NCI-H510A (cell line): Measurements from ENCODE around the gene CHTOP.
"Not testable (repeated sequence)": the region's sequence is repeated elsewhere in the genome, so short reads cannot be mapped to it uniquely, and the experiment has no call there.

Experiments used
- DNase-seq: peaks from one replicate; lab custom pipeline; 2025; lab: John Stamatoyannopoulos, UW

Gene CHTOP

DNA sequence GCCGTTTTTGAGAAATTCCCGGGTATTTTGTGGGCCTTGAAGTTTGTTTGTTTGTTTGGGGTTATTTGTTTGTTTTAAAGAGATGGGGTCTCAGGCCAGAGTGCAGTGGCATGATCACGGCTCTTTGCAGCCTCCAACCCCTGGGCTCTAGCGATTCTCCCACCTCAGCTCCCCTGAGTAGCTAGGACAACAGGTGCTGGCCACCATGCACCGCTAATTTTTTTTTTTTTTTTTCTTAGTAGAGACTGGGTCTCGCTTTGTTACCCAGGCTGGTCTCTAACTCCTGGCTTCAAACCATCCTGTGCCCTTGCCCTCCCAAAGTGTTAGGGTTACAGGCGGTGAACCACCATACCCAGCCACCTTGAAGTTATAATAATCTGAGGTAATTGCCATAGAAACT is 2.0 kb downstream of the CHTOP start:
- DNase-seq = no peak

DNA sequence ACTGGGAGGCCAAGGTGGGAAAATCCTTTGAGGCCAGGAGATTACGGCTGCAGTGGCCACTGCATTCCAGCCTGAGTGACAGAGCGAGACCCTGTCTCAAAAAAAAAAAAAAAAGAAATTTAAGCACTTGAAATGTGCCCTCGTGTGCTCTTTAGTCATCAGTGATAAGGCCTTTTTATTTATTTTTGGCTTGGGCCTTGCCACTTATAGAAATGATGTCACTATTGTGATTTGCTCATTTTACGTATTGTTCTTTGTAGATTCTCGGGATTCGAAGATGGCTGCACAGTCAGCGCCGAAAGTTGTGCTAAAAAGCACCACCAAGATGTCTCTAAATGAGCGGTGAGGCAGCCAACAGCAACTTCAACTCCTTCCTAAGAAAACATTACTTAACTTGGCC is 2.4 kb downstream of the CHTOP start:
- DNase-seq = no peak

DNA sequence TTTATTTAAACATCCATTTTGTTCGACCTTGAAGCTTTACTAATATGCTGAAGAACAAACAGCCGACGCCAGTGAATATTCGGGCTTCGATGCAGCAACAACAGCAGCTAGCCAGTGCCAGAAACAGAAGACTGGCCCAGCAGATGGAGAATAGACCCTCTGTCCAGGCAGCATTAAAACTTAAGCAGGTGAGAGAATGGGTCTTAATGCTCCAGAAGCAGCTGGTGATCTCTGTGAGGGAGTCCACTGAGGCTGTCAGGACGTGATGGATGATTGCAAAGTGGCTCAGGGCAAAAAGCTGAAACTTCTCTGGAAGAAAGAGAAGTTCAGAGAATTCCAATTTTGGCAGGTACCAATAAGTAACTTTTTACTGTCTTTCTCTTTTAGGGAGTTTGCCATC is 4.4 kb downstream of the CHTOP start:
- DNase-seq = no peak

DNA sequence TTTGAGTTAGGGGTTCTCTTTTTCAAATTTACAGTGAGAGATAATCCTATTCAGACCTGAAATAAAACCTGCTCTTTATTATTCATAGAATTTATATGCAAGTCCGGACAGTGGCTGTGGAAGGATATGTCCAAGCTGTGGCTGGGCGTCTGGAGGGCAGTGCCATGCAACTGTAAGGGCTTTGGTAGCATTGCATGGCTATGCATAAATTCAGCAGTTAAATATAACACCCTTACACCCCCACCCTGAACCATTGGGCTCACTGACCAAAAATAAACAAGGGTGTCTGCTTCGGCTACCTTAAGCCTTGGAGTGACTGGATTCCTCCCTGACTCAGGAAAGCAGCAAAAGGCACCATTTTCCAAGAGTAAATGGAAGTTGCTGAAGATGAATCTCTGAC is 5.4 kb downstream of the CHTOP start:
- DNase-seq = no peak

DNA sequence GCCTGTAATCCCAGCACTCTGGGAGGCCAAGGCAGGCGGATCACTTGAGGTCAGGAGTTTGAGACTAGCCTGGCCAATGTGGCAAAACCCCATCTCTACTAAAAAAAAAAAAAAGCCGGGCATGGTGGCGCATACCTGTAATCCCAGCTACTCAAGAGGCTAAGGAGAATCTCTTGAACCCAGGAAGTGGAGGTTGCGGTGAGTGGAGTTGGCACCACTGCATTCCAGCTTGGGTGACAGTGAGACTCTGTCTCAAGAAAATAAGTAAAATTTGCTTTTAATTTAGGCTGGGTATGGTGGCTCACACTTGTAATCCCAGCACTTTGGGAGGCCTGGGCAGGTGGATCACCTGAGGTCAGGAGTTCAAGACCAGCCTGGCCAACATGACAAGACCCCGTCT is 6.3 kb downstream of the CHTOP start:
- not testable (repeated sequence) for DNase-seq

DNA sequence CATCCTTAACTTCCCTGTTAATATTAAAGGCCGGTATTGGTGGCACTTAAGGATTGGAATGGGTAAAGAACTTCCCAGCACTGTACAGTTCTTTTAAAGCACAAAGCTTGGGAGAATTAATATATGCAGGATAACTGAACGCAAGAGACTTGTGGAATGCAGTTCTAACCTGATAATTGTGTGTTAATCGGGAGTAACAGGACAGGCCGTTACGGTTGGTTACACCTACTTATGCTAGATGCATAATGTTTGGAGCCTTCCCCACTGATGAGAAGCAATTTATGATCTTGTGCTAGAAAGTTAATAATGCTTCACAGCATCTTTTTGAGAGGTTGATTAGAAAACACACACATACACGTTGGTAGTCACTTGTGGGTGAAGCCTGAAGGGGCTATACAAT is 7.0 kb downstream of the CHTOP start:
- no peak for DNase-seq

DNA sequence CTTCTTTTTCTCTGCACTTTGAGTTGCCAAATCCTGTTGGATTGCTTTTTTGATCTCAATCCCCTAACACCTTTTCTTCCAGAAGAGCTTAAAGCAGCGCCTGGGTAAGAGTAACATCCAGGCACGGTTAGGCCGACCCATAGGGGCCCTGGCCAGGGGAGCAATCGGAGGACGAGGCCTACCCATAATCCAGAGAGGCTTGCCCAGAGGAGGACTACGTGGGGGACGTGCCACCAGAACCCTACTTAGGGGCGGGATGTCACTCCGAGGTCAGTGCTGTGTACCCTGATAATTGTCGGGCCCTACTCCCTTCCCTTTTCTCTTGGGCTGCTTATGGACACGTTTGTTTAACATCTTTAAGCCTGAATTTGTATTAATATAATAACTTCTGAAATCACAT is 8.3 kb downstream of the CHTOP start:
- no peak for DNase-seq

DNA sequence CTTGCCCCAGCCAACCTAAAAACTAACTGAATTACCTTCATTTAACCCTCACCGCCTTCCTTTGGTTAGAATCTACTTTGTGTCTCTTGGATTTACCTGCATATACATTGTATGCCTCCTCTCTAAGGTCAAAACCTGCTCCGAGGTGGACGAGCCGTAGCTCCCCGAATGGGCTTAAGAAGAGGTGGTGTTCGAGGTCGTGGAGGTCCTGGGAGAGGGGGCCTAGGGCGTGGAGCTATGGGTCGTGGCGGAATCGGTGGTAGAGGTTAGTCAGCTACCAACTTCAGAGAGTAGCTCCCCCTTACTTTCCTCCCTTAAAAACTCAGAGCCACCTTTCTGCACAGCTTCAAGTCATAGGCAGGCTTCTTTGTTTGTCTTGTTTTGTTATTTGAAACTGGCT is 9.2 kb downstream of the CHTOP start:
- DNase-seq = no peak

DNA sequence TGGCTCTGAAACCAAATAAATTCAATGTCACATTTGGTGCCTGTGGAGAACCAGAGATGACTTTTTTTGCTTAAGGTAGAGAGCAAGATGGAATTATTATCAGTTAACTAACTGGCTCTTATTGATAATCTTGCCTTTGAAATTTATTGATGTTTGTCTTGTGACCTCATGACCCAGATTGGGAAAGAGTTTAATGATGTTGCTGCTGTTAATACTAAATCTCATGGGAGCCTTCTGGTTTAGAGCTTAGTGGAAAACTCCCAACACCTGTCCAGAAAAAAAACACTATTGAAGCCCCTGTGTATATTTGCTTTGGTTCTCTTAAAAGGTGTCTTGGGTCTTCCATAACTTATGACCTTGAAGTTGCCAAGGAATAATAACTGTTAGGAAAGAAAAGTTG is 9.9 kb downstream of the CHTOP start:
- DNase-seq = no peak

DNA sequence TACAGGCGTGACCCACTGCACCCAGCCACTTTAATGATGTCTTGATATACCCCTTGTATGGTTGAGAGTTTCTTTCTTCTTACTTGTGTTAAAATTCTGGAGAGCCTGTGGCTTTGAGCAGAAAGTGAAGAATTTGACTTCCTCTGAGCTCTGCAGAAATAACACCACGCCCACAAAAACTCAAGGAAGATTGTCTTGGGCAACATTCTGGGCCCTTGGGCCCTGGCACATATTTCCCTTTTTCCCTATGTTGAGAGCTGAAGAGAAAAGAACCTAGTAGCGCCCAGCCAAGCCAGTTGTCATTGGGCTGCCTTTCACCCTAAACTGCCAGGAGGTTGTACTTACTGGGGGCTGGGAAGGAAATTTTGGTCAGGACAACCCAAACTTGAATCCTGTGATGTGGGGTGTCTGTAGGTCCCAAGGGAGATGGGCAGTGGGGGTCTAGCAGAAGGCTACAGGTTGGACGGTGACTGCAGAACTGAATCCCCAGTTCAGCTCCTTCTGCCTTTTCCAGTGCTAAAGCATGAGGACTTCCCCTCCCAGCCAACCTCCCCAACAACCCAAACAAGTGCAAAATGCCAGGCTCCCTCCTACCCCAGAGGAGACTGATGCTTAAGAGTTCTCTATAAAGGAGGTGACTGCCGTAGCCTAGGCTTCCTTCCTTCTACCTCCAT is 12.9 kb downstream of the CHTOP start:
- no peak for DNase-seq

DNA sequence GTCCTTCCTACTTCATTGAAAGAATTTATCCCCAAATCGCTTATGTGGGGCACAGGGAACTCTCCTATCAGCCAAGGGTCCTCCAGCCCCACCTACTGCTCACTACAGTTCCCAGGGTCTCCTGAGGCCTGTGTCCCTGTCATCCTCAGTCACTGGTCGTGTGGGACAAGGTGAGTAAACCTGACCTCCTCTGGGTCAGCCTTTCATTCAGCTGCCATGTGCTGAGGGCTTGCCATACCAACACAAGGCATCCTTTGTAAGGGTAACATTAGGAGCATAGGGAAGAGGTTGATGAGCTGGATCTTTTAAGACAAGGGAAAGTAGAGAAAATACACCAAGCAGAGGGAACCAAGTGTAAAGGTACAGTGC is 13.5 kb downstream of the CHTOP start:
- no peak for DNase-seq

DNA sequence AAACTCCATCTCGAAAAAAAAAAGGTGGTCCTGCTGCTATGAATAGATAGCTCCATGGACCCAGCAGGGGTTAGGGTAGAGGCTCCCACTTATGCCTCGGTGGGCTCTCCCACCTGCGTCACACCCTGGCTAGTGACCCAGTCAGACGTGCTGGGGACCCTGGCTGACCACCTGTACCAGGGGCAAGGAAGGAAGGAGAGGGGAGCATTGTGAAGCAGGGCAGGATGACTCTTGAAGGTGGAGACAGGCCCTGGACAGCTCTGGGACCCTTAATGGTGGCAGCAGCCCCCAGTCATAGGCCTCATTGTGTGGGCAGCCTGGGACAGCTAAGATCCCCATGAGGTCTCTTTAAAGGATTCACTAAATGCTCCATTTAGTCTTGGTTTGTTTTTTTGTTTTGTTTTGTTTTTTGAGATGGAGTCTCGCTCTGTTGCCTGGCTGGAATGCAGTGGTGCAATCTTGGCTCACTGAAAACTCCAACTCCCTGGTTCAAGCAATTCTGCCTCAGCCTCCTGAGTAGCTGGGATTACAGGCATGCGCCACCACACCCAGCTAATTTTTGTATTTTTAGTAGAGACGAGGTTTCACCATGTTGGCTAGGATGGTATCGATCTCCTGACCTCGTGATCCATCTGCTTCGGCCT is 14.3 kb downstream of the CHTOP start:
- no peak for DNase-seq

DNA sequence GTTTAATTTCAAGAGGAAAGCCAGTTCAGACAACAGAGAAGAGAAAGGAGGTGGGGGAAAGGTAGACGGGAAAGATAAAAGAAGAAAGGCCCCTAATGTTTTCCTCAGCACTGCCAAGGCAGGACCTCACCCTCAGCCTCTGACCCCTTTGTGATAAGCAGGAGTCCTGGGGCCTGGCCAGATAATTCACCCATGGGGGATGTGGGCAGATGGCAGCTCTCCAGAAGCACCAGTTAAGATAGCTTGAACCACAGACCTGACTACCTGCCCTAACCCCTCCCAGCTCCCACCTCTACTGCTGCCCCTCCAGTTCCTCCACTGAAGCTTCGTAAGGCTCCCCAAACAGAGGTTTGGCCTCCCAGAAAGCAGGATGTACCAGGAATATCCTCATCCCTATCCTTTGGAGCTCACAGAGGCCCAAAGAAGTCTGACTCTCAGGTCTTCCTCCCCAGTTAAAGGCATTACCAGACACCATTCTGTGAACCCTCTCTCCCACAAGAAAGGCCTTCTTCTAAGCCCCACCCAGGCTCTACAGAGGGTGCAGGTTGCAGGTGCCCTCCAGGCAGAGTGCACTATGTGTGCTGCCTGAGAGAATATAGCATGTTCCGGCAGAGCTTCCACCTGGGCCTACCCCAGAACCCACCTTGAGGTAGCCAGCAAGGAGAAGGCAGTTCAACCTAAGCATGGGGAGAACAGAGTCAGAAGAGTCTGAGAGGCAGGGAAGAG is 15.4 kb downstream of the CHTOP start:
- no peak for DNase-seq

DNA sequence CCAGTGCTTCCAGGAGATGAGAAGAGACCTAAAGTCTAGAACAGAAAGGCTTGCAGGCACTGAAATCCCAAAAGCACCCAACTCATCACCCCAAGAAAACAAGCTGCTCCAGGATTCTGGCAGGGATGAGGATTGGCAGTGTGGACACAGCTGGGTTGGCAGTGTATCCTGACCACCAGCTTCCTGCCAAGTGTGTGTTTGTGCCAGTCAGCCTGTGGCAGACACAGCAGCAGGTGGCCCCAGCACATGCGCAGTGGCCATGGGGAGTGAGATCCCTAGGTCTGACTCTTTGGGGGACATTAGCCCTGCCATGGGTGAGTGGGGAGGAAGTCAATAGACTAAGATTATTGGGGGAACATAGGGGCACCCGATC is 16.0 kb downstream of the CHTOP start:
- DNase-seq = peak; percentile 15

DNA sequence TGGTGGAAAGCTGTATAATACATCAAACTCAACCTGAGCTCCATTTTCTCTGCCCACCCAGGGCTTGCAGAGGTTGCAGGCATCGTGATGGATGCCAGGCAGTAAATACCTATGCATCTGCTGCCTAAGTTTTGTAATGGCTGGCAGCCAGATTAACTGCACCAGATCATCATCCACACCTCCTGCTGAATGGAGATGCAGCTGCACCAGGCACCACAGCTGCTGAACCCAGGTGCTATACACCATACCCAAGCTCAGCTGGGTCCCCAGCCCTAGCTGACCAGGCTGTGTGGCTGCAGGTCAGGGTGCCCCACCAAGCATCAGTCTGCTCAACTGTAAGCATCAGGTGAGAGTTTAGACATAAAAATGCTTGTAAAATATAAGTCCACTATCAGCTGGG is 17.9 kb downstream of the CHTOP start:
- DNase-seq = no peak

DNA sequence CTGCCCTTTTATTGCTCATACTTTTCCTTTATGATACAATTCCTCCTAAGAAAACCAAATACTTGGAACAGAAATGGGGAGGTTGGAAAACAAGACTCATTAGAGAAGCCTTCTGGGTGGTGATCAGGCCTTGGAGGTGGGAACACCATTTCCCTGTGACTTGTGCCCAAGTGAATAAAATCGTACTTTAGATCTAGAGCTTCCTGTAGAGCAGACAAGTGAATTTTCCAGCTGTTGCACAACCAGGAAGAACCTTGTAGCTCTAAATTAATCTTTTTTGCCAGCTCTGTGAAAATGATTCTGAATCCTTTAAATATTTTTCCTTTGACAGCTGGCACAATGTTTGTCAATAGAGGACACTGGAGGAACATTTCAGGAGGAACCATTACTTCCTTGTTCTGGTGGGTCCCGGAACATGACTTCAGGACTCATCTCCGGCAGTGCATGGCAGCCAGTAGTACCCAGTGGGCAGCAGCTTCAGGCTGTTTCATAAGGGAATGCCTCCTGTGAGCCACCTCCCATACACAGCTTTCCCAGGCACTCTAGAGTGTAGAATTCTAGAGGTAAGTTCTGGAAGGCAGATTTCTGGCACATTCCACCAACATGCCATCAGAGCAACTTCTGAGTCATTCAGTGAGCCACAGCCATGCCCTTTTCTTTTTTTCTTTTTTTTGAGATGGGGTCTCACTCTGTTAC is 19.1 kb downstream of the CHTOP start:
- DNase-seq = no peak

DNA sequence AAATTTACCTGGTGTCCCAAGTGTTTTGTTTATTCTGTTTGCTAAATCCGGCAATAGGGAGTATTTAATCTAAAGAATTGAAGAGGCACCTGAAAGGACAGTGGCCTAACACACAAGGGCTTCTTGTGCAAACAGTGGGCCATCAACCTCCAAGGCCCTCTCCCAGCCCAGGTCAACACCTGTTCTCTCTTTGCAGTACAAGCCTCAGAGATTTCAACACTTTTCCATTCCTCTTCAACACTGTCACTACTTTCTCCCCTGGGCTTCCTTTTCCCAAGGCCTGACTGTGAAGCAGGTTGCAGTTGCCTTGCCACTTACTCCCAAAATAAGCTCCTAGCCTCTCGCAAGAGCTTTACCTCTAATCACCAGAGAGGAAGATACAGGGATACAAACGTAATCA is 21.5 kb downstream of the CHTOP start:
- DNase-seq = peak; percentile 50

DNA sequence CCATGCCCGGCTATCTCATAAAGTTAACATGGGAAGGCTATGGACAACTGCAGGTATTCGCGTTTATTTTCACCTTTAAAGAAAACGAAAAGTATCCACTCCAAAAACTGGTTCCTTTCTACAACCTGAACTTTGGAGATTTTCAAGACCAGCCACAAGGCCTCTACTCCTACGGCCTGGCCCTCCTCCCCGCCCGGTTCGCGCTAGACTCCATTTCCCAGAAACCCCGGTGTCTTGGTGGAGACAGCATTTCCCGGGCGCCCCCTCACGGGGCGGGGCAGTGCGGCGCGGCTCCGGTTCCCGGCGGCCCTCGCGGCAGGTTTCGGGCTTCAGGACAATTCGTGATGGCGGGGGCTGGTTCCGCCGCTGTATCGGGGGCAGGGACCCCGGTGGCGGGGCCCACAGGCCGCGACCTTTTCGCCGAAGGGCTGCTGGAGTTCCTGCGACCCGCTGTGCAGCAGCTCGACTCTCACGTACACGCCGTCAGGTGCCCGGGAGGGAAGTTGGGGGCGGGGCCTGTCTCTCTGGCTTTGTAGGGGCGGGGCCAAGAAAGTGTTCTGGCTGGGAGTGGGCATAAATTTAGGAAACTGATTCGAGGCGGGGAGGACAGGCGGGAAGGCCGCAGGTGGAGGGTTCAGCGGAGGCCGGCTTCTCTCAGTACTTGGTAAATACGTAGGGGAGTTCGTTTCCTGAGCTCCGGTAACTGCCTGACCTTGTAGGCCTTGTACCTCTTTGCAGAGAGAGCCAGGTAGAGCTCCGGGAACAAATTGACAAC is 24.7 kb downstream of the CHTOP start, which contains the start of gene SNAPIN:
TSS of gene SNAPIN (plus strand) at position 304 of the 775 bp plus-strand sequence. CDS start at position 345, 41 bp downstream.
- DNase-seq = peak; percentile 81

DNA sequence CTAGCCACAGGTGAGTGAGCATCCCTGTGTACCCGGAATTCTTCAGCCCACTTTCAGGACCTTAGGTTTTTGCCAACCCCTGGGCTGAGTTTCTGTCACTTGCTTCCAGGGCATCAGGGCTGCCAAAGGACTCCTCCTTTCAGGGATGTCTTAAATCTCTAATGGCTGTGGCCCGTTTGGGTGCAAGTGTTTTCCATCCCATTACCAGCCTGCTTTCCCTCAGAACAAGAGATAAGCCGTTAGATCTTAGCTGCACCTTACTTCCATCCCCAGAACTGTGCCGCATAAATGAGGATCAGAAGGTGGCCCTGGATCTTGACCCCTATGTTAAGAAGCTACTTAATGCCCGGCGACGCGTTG is 25.3 kb downstream of the CHTOP start:
- no peak for DNase-seq

DNA sequence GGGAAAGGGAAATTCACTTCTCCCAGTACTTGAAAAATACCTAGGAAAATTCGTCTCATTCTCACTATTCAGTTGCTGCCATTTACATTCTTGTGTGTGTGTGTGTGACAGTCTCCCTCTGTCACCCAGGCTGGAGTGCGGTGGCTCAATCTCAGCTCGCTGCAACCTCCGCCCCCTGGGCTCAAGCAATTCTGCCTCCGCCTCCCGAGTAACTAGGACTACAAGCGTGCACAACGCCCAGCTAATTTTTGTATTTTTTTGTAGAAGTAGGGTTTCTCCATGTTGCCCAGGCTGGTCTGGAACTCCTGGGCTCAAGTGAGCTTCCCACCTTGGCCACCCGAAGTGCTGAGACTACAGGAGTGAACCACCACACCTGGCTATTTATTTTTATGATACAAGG is 25.8 kb downstream of the CHTOP start:
- DNase-seq = no peak

DNA sequence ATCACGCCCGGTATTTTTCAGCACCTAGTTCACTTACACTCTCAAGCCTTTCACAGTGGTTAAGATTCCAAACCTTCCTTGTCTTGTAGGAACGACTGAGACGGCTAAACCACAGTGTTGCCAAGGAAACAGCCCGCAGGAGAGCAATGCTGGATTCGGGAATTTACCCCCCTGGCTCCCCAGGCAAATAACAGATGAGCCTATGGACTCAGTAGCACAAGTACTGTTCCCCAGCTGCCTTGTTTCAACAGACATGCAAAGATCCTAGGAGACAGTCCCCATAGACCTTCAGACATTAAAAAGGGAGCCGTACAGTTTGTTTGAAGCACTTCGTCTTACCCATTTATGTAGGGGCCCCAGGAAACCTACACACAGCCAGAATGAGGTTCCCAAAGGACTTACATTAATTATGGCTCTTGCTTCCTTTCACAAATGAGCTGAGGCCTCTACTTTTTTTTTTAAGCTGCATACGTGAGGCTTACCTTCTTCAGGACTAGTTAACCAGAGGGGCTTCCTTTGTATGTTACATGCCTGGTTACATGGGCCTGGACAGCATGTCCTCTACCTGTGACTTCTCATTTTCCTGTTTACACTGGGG is 27.3 kb downstream of the CHTOP start:
- DNase-seq = no peak

DNA sequence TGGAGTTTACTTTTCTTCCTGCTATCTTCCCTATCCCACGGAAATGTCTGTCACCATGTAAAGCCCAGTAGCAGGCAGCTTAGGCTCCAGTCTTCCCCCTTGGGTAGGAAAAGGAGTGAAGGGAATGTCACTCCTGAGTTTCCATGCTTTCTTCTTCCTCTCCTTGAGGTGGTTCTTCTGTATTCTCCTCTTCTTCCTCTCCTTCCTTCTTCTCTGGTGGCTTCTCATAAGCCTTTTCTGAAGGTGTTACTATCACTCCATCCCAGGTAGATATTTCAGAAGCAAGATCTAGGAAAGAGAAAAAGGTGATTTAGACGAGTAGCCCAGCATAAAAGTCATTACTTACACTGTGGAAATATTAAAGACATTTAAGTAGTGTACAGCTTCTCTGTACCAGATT is 28.4 kb downstream of the CHTOP start:
- DNase-seq = no peak
